ENCODE measurements around the gene CTNNA3.

Gene CTNNA3

GRCh38 chr10:66550351-66550750 is 1145.6 kb downstream of the CTNNA3 start:
- H3K9ac ChIP-seq (ENCODE audit: low read depth, low read length, poor library complexity, severe bottlenecking), result no peak overlapping the region
- H3K4me2 ChIP-seq (ENCODE audit: low read depth, low read length, poor library complexity, severe bottlenecking), result no peak overlapping the region
- no peaks in the 10 kb centered on the region for H3K4me1 ChIP-seq (ENCODE audit: insufficient read depth, low read length, poor library complexity, severe bottlenecking)
- no peaks in the 10 kb centered on the region for H3K79me2 ChIP-seq (ENCODE audit: insufficient read depth, low read length)
- H3K9me3 ChIP-seq (ENCODE audit: insufficient read depth, low read depth, low read length), result no peaks in the 10 kb centered on the region
- H3K36me3 ChIP-seq (ENCODE audit: insufficient read depth, low read length), result no peaks in the 10 kb centered on the region
- TF ChIP-seq EZH2phosphoT487 (IDR thresholded peaks at IDR 0.05; ENCODE audit: borderline replicate concordance), result no peak
- TF ChIP-seq, protein P1, sequence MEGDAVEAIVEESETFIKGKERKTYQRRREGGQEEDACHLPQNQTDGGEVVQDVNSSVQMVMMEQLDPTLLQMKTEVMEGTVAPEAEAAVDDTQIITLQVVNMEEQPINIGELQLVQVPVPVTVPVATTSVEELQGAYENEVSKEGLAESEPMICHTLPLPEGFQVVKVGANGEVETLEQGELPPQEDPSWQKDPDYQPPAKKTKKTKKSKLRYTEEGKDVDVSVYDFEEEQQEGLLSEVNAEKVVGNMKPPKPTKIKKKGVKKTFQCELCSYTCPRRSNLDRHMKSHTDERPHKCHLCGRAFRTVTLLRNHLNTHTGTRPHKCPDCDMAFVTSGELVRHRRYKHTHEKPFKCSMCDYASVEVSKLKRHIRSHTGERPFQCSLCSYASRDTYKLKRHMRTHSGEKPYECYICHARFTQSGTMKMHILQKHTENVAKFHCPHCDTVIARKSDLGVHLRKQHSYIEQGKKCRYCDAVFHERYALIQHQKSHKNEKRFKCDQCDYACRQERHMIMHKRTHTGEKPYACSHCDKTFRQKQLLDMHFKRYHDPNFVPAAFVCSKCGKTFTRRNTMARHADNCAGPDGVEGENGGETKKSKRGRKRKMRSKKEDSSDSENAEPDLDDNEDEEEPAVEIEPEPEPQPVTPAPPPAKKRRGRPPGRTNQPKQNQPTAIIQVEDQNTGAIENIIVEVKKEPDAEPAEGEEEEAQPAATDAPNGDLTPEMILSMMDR (conservative IDR thresholded peaks at IDR 0.05; ENCODE audit: low read length), result no peak
- H4K20me1 ChIP-seq (ENCODE audit: insufficient read depth, low read length, poor library complexity, severe bottlenecking), result no peaks in the 10 kb centered on the region
- no peaks in the 10 kb centered on the region for H3K27me3 ChIP-seq (ENCODE audit: insufficient read depth, low read length, poor library complexity, severe bottlenecking)
- no peaks in the 10 kb centered on the region for H3K9me2 ChIP-seq (replicated peaks; ENCODE audit: low read depth, low read length)
- no peaks in the 10 kb centered on the region for H3F3A ChIP-seq (ENCODE audit: low read depth)
- no peak overlapping the region for H2AFZ ChIP-seq (ENCODE audit: low read length)
- H3K4me3 ChIP-seq (ENCODE audit: low read length, poor library complexity, severe bottlenecking), result no peak overlapping the region

- H3K4me3 ChIP-seq (ENCODE audit: low read length, poor library complexity, severe bottlenecking), result no peak overlapping the region
- no peaks in the 10 kb centered on the region for H3K36me3 ChIP-seq (ENCODE audit: insufficient read depth, low read length)
- no peaks in the 10 kb centered on the region for H3K9me2 ChIP-seq (replicated peaks; ENCODE audit: low read depth, low read length)
- H3F3A ChIP-seq (ENCODE audit: low read depth), result no peaks in the 10 kb centered on the region
- no peaks in the 10 kb centered on the region for H3K9me3 ChIP-seq (ENCODE audit: insufficient read depth, low read depth, low read length)
- TF ChIP-seq EZH2phosphoT487 (IDR thresholded peaks at IDR 0.05; ENCODE audit: borderline replicate concordance), result no peak
- TF ChIP-seq, protein P1 (conservative IDR thresholded peaks at IDR 0.05; ENCODE audit: low read length), result no peak
- H2AFZ ChIP-seq (ENCODE audit: low read length), result no peak overlapping the region
- no peak overlapping the region for H3K4me2 ChIP-seq (ENCODE audit: low read depth, low read length, poor library complexity, severe bottlenecking)
- no peaks in the 10 kb centered on the region for H3K79me2 ChIP-seq (ENCODE audit: insufficient read depth, low read length)
- H3K9ac ChIP-seq (ENCODE audit: low read depth, low read length, poor library complexity, severe bottlenecking), result no peak overlapping the region
- H3K27me3 ChIP-seq (ENCODE audit: insufficient read depth, low read length, poor library complexity, severe bottlenecking), result no peaks in the 10 kb centered on the region
- no peaks in the 10 kb centered on the region for H3K4me1 ChIP-seq (ENCODE audit: insufficient read depth, low read length, poor library complexity, severe bottlenecking)
- no peaks in the 10 kb centered on the region for H4K20me1 ChIP-seq (ENCODE audit: insufficient read depth, low read length, poor library complexity, severe bottlenecking)
These were observed 1157.1 kb downstream of the CTNNA3 start for GRCh38 chr10:66538908-66539307.

DNA sequence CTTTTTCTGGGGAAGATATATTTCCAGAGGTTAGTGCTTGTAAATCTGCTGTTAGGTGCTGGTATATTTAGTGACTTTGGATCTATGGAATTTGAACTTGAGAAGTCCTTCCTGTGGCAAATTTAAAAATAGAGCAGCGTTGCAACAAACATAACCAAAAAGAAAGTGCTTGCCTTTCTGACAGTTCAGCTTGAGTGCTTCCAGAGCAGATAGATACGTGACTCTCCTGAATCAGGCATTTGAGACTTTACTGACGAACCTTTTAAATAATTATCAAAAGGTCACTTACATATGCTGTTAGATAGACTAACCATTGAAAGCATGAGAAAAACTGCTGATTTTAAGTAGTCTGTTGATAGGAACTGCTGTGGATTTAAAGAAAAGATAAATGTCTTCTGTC is 1157.6 kb downstream of the CTNNA3 start:
- Histone ChIP-seq H3K4me2 (ENCODE audit: low read depth, low read length, poor library complexity, severe bottlenecking) (no peak overlapping the region), H3K9me3 (ENCODE audit: insufficient read depth, low read depth, low read length) (no peaks in the 10 kb centered on the region), H3K9me2 (replicated peaks; ENCODE audit: low read depth, low read length) (no peaks in the 10 kb centered on the region), H3K79me2 (ENCODE audit: insufficient read depth, low read length) (no peaks in the 10 kb centered on the region), H4K20me1 (ENCODE audit: insufficient read depth, low read length, poor library complexity, severe bottlenecking) (no peaks in the 10 kb centered on the region), H3K36me3 (ENCODE audit: insufficient read depth, low read length) (no peaks in the 10 kb centered on the region), H3K27me3 (ENCODE audit: insufficient read depth, low read length, poor library complexity, severe bottlenecking) (no peaks in the 10 kb centered on the region), H3K4me3 (ENCODE audit: low read length, poor library complexity, severe bottlenecking) (no peak overlapping the region), H3K9ac (ENCODE audit: low read depth, low read length, poor library complexity, severe bottlenecking) (no peak overlapping the region), H3K4me1 (ENCODE audit: insufficient read depth, low read length, poor library complexity, severe bottlenecking) (no peaks in the 10 kb centered on the region), H2AFZ (ENCODE audit: low read length) (no peak overlapping the region), H3F3A (ENCODE audit: low read depth) (no peaks in the 10 kb centered on the region)
- TF ChIP-seq, protein P1 (conservative IDR thresholded peaks at IDR 0.05; ENCODE audit: low read length), result no peak
- TF ChIP-seq EZH2phosphoT487 (IDR thresholded peaks at IDR 0.05; ENCODE audit: borderline replicate concordance), result no peak
